ENCODE measurements around the gene HLA-DQA1.

GRCh38 chr6:32588156-32588555 is 49.0 kb upstream of the HLA-DQA1 start:
- TF ChIP-seq CTCF (IDR thresholded peaks at IDR 0.05), result no peak
- no peak for TF ChIP-seq POLR2AphosphoS5 (IDR thresholded peaks at IDR 0.05; ENCODE audit: insufficient read depth in 1 of 2, low read depth in 1 of 2)
